K562 (cell line): Measurements from ENCODE around the gene MDM4. TPM values are rescaled to one million over a fixed set of nuclear protein-coding genes. Genes with fewer than 3 reads are reported as not detected.
A peak's percentile ranks its signal among the peaks of the same experiment; 100 is the strongest.

Source experiments
- C11orf30 ChIP-seq: fragments of 450-650 bp; IDR thresholded peaks from 2 replicates; pipeline ENCODE4 v1.6.1; 2016; ENCODE audit warnings: low read depth, mild to moderate bottlenecking
- GATAD2A ChIP-seq: fragments of 450-650 bp; IDR thresholded peaks from 2 replicates; pipeline ENCODE4 v1.6.1; 2017
- HNRNPUL1 ChIP-seq: fragments of 200-400 bp; formaldehyde crosslinking; IDR thresholded peaks from 2 replicates; pipeline ENCODE4 v1.6.1; 2017; ENCODE audit warnings: low read length
- MTA1 ChIP-seq: fragments of 450-650 bp; IDR thresholded peaks from 2 replicates; pipeline ENCODE4 v1.6.1; 2017; ENCODE audit warnings: borderline replicate concordance
- POLR2A ChIP-seq: fragments of 450-650 bp; conservative IDR thresholded peaks from 2 replicates; pipeline ENCODE4 v1.6.1; 2016
- PURB ChIP-seq: sonication (generic); formaldehyde crosslinking; IDR thresholded peaks from 2 replicates; pipeline ENCODE4 v1.9.0; 2021; ENCODE audit warnings: low read depth, mild to moderate bottlenecking, missing genetic modification reagents
- SETDB1 ChIP-seq: IDR thresholded peaks from one replicate; pipeline ENCODE4 v1.6.1; 2012; ENCODE audit warnings: low read length, control low read depth, inconsistent platforms
- SIX5 ChIP-seq, 2 experiments: IDR thresholded peaks; 2 replicates each; pipeline ENCODE4 v1.6.1; 2011; ENCODE audit warnings: low read length in 2 of 2, borderline replicate concordance in 1 of 2, low read depth in 1 of 2, mild to moderate bottlenecking in 1 of 2, moderate library complexity in 1 of 2; ENCODE audit not compliant: insufficient read depth in 1 of 2
- TAL1 ChIP-seq: fragments of 450-650 bp; IDR thresholded peaks from 2 replicates; pipeline ENCODE4 v1.6.1; 2016; ENCODE audit warnings: mild to moderate bottlenecking
- ZNF780A ChIP-seq: fragments of 250-450 bp; sonication (Bioruptor Pico); IDR thresholded peaks from 2 replicates; pipeline ENCODE4 v1.5.0; 2021; ENCODE audit warnings: mild to moderate bottlenecking
- polyA plus RNA-seq, 8 experiments: library from polyadenylated mRNA; depleted of rRNA in 4 of 8; stranded (reverse) in 5 of 8; unstranded in 3 of 8; fragments of >200 nt; fragmentation: Nextera tagmentation in 2 of 8; fragmentation: Illumina TruSeq in 1 of 8; extraction: Ambion mirVana in 2 of 8; extraction: Trizol in 1 of 8; gene quantifications; 2 replicates each; pipeline versions ENCODE4 v1.2.1 to v1.2.3, GENCODE V29; 2011 to 2014; ENCODE audit warnings: inconsistent platforms in 1 of 8, missing spikeins in 1 of 8
- total RNA-seq, 7 experiments: library from RNA; depleted of rRNA in 6 of 7; stranded (reverse); fragments of >200 nt in 6 of 7; fragmentation: Illumina TruSeq in 2 of 7; extraction: Trizol in 2 of 7; gene quantifications; 2 replicates each; pipeline versions ENCODE4 v1.2.1 to v1.2.3, GENCODE V29; 2011 to 2021; ENCODE audit warnings: low replicate concordance in 1 of 7
- TF ChIP-seq, protein P1 (sequence below): fragments of 450-650 bp; conservative IDR thresholded peaks from 2 replicates; pipeline ENCODE4 v1.6.1; 2016; ENCODE audit warnings: missing genetic modification characterization, low read depth, mild to moderate bottlenecking, control low read depth, missing compliant biosample characterization
- TF ChIP-seq, protein P2 (sequence below): sonication (generic); formaldehyde crosslinking; IDR thresholded peaks from 2 replicates; pipeline ENCODE4 v1.8.0; 2022; ENCODE audit warnings: mild to moderate bottlenecking, missing genetic modification reagents
- TF ChIP-seq, protein P3 (sequence below): sonication (generic); formaldehyde crosslinking; IDR thresholded peaks from 2 replicates; pipeline ENCODE4 v1.8.1; 2022; ENCODE audit warnings: missing genetic modification reagents
- TF ChIP-seq, protein P4 (sequence below): fragments of 450-650 bp; formaldehyde crosslinking; IDR thresholded peaks from 2 replicates; pipeline ENCODE4 v1.4.0; 2020; ENCODE audit warnings: mild to moderate bottlenecking
- TF ChIP-seq, protein P5 (sequence below): conservative IDR thresholded peaks from 2 replicates; pipeline ENCODE4 v1.6.1; 2011; ENCODE audit warnings: low read depth, mild to moderate bottlenecking, low read length; ENCODE audit not compliant: control insufficient read depth
- TF ChIP-seq, protein P6 (sequence below): IDR thresholded peaks from 2 replicates; pipeline ENCODE4 v1.6.1; 2012; ENCODE audit warnings: low read depth, low read length, improper control_type of control experiment, borderline replicate concordance

MDM4 gene
- total and polyA plus RNA-seq, 9 of the 15 experiments (the other 6 are each of a cell fraction or from before 2014, with no cell fraction given): 3.3 to 61.7 (median 21.2) TPM

DNA sequence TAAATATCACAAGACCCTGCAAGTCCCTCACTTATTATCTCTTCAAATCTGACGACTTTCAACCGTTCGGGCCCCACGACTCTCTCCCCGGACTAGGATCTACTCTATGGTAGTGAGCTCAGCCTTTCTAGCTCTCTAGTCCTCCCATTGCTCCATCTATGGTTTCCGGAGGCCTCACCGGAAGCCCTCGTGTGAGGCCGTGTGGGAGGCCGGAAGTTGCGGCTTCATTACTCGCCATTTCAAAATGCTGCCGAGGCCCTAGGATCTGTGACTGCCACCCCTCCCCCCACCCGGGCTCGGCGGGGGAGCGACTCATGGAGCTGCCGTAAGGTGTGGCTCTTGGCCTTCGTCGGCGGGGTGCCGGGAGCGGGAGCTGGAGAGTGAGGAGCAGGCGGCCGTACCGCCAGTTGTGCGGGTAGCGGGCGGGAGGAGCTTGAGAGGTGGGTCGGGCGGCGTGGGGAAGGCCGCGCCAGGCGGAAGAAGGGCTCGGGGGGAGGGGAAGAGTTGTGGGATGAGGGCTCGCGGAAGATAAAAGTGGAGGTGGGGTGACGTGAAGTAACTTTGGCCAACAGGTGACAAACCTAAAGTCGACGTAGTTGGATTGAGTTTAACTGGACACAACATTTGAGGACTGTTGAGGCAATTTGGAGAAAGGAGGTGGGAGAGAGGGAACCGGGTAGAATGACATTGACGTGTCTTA, at the start of gene MDM4 (continued):
- TF ChIP-seq, protein P1, sequence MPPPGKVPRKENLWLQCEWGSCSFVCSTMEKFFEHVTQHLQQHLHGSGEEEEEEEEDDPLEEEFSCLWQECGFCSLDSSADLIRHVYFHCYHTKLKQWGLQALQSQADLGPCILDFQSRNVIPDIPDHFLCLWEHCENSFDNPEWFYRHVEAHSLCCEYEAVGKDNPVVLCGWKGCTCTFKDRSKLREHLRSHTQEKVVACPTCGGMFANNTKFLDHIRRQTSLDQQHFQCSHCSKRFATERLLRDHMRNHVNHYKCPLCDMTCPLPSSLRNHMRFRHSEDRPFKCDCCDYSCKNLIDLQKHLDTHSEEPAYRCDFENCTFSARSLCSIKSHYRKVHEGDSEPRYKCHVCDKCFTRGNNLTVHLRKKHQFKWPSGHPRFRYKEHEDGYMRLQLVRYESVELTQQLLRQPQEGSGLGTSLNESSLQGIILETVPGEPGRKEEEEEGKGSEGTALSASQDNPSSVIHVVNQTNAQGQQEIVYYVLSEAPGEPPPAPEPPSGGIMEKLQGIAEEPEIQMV (tag): no peak
- TF ChIP-seq SETDB1: no peak
- no peak; a peak in 1 of 4 replicates for TF ChIP-seq SIX5 (IDR thresholded peaks at IDR 0.05; ENCODE audit: borderline replicate concordance in 1 of 2, insufficient read depth in 1 of 2, low read depth in 1 of 2, low read length in 2 of 2)
- TF ChIP-seq TAL1: peak; percentile 30; the same call in 1 of the 2 replicates
- no peak for TF ChIP-seq HNRNPUL1
- TF ChIP-seq ZNF780A (CRISPR knock-in tag): 0 out of 2 replicates have a peak, but pooled peaks have one; percentile 63
- TF ChIP-seq C11orf30: peak; percentile 92
- peak; percentile 98 for TF ChIP-seq POLR2A
- no peak for TF ChIP-seq PURB (CRISPR knock-in tag)
- peak; percentile 89 for TF ChIP-seq GATAD2A
- TF ChIP-seq, protein P2, sequence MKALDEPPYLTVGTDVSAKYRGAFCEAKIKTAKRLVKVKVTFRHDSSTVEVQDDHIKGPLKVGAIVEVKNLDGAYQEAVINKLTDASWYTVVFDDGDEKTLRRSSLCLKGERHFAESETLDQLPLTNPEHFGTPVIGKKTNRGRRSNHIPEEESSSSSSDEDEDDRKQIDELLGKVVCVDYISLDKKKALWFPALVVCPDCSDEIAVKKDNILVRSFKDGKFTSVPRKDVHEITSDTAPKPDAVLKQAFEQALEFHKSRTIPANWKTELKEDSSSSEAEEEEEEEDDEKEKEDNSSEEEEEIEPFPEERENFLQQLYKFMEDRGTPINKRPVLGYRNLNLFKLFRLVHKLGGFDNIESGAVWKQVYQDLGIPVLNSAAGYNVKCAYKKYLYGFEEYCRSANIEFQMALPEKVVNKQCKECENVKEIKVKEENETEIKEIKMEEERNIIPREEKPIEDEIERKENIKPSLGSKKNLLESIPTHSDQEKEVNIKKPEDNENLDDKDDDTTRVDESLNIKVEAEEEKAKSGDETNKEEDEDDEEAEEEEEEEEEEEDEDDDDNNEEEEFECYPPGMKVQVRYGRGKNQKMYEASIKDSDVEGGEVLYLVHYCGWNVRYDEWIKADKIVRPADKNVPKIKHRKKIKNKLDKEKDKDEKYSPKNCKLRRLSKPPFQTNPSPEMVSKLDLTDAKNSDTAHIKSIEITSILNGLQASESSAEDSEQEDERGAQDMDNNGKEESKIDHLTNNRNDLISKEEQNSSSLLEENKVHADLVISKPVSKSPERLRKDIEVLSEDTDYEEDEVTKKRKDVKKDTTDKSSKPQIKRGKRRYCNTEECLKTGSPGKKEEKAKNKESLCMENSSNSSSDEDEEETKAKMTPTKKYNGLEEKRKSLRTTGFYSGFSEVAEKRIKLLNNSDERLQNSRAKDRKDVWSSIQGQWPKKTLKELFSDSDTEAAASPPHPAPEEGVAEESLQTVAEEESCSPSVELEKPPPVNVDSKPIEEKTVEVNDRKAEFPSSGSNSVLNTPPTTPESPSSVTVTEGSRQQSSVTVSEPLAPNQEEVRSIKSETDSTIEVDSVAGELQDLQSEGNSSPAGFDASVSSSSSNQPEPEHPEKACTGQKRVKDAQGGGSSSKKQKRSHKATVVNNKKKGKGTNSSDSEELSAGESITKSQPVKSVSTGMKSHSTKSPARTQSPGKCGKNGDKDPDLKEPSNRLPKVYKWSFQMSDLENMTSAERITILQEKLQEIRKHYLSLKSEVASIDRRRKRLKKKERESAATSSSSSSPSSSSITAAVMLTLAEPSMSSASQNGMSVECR: peak; percentile 96
- TF ChIP-seq, protein P3, sequence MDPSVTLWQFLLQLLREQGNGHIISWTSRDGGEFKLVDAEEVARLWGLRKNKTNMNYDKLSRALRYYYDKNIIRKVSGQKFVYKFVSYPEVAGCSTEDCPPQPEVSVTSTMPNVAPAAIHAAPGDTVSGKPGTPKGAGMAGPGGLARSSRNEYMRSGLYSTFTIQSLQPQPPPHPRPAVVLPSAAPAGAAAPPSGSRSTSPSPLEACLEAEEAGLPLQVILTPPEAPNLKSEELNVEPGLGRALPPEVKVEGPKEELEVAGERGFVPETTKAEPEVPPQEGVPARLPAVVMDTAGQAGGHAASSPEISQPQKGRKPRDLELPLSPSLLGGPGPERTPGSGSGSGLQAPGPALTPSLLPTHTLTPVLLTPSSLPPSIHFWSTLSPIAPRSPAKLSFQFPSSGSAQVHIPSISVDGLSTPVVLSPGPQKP (CRISPR knock-in tag): no peak
- TF ChIP-seq, protein P4, sequence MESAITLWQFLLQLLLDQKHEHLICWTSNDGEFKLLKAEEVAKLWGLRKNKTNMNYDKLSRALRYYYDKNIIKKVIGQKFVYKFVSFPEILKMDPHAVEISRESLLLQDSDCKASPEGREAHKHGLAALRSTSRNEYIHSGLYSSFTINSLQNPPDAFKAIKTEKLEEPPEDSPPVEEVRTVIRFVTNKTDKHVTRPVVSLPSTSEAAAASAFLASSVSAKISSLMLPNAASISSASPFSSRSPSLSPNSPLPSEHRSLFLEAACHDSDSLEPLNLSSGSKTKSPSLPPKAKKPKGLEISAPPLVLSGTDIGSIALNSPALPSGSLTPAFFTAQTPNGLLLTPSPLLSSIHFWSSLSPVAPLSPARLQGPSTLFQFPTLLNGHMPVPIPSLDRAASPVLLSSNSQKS (CRISPR knock-in tag): no peak
- TF ChIP-seq, protein P5, sequence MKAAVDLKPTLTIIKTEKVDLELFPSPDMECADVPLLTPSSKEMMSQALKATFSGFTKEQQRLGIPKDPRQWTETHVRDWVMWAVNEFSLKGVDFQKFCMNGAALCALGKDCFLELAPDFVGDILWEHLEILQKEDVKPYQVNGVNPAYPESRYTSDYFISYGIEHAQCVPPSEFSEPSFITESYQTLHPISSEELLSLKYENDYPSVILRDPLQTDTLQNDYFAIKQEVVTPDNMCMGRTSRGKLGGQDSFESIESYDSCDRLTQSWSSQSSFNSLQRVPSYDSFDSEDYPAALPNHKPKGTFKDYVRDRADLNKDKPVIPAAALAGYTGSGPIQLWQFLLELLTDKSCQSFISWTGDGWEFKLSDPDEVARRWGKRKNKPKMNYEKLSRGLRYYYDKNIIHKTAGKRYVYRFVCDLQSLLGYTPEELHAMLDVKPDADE: peak; percentile 20; the same call in 1 of the 2 replicates
- peak; percentile 96 for TF ChIP-seq MTA1
- TF ChIP-seq, protein P6, sequence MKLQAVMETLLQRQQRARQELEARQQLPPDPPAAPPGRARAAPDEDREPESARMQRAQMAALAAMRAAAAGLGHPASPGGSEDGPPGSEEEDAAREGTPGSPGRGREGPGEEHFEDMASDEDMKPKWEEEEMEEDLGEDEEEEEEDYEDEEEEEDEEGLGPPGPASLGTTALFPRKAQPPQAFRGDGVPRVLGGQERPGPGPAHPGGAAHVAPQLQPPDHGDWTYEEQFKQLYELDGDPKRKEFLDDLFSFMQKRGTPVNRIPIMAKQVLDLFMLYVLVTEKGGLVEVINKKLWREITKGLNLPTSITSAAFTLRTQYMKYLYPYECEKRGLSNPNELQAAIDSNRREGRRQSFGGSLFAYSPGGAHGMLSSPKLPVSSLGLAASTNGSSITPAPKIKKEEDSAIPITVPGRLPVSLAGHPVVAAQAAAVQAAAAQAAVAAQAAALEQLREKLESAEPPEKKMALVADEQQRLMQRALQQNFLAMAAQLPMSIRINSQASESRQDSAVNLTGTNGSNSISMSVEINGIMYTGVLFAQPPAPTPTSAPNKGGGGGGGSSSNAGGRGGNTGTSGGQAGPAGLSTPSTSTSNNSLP: peak; percentile 27; the same call in 1 of the 2 replicates
